GM12875 (cell line): ENCODE data around the gene ASCC1.

ENCODE experiments used
- H3K4me3 ChIP-seq: one replicate; pipeline ENCODE4 v1.5.1; 2011; ENCODE audit warnings: low read depth, low read length, control low read depth
- CTCF ChIP-seq: IDR thresholded peaks from 2 replicates; pipeline ENCODE4 v1.5.1; 2011; ENCODE audit warnings: low read depth, mild to moderate bottlenecking, control low read depth, inconsistent platforms, low read length, moderate library complexity, borderline replicate concordance; ENCODE audit not compliant: insufficient read depth

The ASCC1 gene

GRCh38 chr10:72260239-72260975, 44.3 kb upstream of the ASCC1 start:
- no peak for TF ChIP-seq CTCF

GRCh38 chr10:72259491-72260238, 43.6 kb upstream of the ASCC1 start:
- TF ChIP-seq CTCF = no peak
- H3K4me3 ChIP-seq = no peak overlapping the region

More at GRCh38 chr10:72260239-72260975, 44.3 kb upstream of the ASCC1 start:
- H3K4me3 ChIP-seq = peak overlapping the region; percentile 48

GRCh38 chr10:72258617-72259016, 42.5 kb upstream of the ASCC1 start:
- TF ChIP-seq CTCF = no peak

GRCh38 chr10:72257051-72257892, 41.2 kb upstream of the ASCC1 start:
- H3K4me3 ChIP-seq = no peak overlapping the region
- TF ChIP-seq CTCF = no peak

More at GRCh38 chr10:72258617-72259016, 42.5 kb upstream of the ASCC1 start:
- H3K4me3 ChIP-seq = no peak overlapping the region

GRCh38 chr10:72255977-72256729, 40.1 kb upstream of the ASCC1 start:
- TF ChIP-seq CTCF = no peak
- no peak overlapping the region for H3K4me3 ChIP-seq

GRCh38 chr10:72254813-72255568, 38.9 kb upstream of the ASCC1 start:
- TF ChIP-seq CTCF = no peak
- no peak overlapping the region for H3K4me3 ChIP-seq
